IMR-90 (cell line): ENCODE data around the gene RABL2B. TPM values are rescaled to one million over a fixed set of nuclear protein-coding genes. Genes with fewer than 3 reads are reported as not detected.

Experiments used
- ATAC-seq: fragments of 200-7000 bp; cut with Tn5 transposase; 2 replicates; pipeline ENCODE4 v1.9.1; 2020; ENCODE audit warnings: low read depth, mild to moderate bottlenecking, moderate library complexity
- BruUV-seq: library from RNA; stranded (reverse); fragments of 400-500 nt; replicated peaks from 2 replicates; lab custom pipeline; 2021; lab: Mats Ljungman, UMichigan
- CTCF ChIA-PET: fragments of 300-600 bp; formaldehyde crosslinking; extraction: SDS; loops from one replicate; lab custom pipeline; 2021; ENCODE audit warnings: antibody characterized with exemption; lab: Yijun Ruan, JAX
- POLR2A ChIA-PET: fragments of 300-600 bp; sonication (Branson Sonifier 250); formaldehyde crosslinking; loops from one replicate; lab custom pipeline; 2022; ENCODE audit warnings: antibody characterized with exemption; ENCODE audit not compliant: unreplicated experiment; lab: Charles Lee
- DNase-seq: peaks from one replicate; pipeline ENCODE4 v3.0.0; 2013
- H2AFZ ChIP-seq: replicated peaks from 2 replicates; pipeline ENCODE3; 2013; ENCODE audit warnings: low read length, mild to moderate bottlenecking; ENCODE audit not compliant: poor library complexity
- H2AK5ac ChIP-seq: 2 replicates; pipeline ENCODE4 v1.6.1; 2013; ENCODE audit warnings: low read depth, low read length, inconsistent platforms
- H2AK9ac ChIP-seq: replicated peaks from 2 replicates; pipeline ENCODE3; 2013; ENCODE audit warnings: mild to moderate bottlenecking, low read depth, low read length, moderate library complexity; ENCODE audit not compliant: poor library complexity
- H2BK120ac ChIP-seq: 2 replicates; pipeline ENCODE4 v1.6.1; 2013; ENCODE audit warnings: low read depth, low read length, inconsistent platforms
- H2BK15ac ChIP-seq: 3 replicates; pipeline ENCODE4 v1.6.1; 2013; ENCODE audit warnings: low read depth, low read length, inconsistent platforms
- H2BK20ac ChIP-seq: 2 replicates; pipeline ENCODE4 v1.6.1; 2013; ENCODE audit warnings: low read depth, mild to moderate bottlenecking, inconsistent platforms, low read length, moderate library complexity
- H2BK5ac ChIP-seq: 2 replicates; pipeline ENCODE4 v1.6.1; 2013; ENCODE audit warnings: mild to moderate bottlenecking, low read depth, low read length, inconsistent platforms; ENCODE audit not compliant: poor library complexity, severe bottlenecking
- H3K14ac ChIP-seq: replicated peaks from 2 replicates; pipeline ENCODE4 v1.6.1; 2013; ENCODE audit warnings: low read depth, low read length, inconsistent platforms
- H3K18ac ChIP-seq: 2 replicates; pipeline ENCODE4 v1.6.1; 2013; ENCODE audit warnings: low read depth, low read length, control low read depth
- H3K23ac ChIP-seq: 2 replicates; pipeline ENCODE4 v1.6.1; 2013; ENCODE audit warnings: low read depth, low read length, inconsistent platforms
- H3K27ac ChIP-seq: 2 replicates; pipeline ENCODE4 v1.5.1; 2013; ENCODE audit warnings: mild to moderate bottlenecking, control low read depth, low read length; ENCODE audit not compliant: insufficient read depth
- H3K27me3 ChIP-seq: 2 replicates; pipeline ENCODE4 v1.6.1; 2013; ENCODE audit warnings: low read length; ENCODE audit not compliant: control insufficient read depth, insufficient read depth
- H3K36me3 ChIP-seq: 2 replicates; pipeline ENCODE4 v1.6.1; 2013; ENCODE audit warnings: low read length, mixed read lengths; ENCODE audit not compliant: control insufficient read depth, insufficient read depth
- H3K4ac ChIP-seq: 2 replicates; pipeline ENCODE4 v1.6.1; 2013; ENCODE audit warnings: low read depth, low read length, inconsistent platforms
- H3K4me1 ChIP-seq: 2 replicates; pipeline ENCODE4 v1.6.1; 2013; ENCODE audit warnings: low read length, mixed read lengths; ENCODE audit not compliant: control insufficient read depth, insufficient read depth
- H3K4me2 ChIP-seq: 2 replicates; pipeline ENCODE4 v1.6.1; 2013; ENCODE audit warnings: low read depth, mild to moderate bottlenecking, control low read depth, low read length, moderate library complexity
- H3K4me3 ChIP-seq: 2 replicates; pipeline ENCODE4 v1.5.1; 2013; ENCODE audit warnings: low read depth, mild to moderate bottlenecking, control low read depth, low read length, moderate library complexity; ENCODE audit not compliant: insufficient read depth
- H3K56ac ChIP-seq: 2 replicates; pipeline ENCODE4 v1.6.1; 2013; ENCODE audit warnings: low read length, inconsistent platforms; ENCODE audit not compliant: insufficient read depth; ENCODE audit errors: extremely low read depth
- H3K79me1 ChIP-seq, 2 experiments: 2 replicates each; pipeline ENCODE4 v1.6.1; 2013; ENCODE audit warnings: low read length in 2 of 2, inconsistent platforms in 1 of 2, low read depth in 1 of 2
- H3K9ac ChIP-seq: 2 replicates; pipeline ENCODE4 v1.6.1; 2013; ENCODE audit warnings: low read depth, low read length, control low read depth
- H3K9me1 ChIP-seq: 2 replicates; pipeline ENCODE4 v1.6.1; 2013; ENCODE audit warnings: low read length, inconsistent platforms; ENCODE audit not compliant: insufficient read depth
- H3K9me3 ChIP-seq: 2 replicates; pipeline ENCODE4 v1.6.1; 2013; ENCODE audit warnings: low read length; ENCODE audit not compliant: control insufficient read depth, insufficient read depth
- H4K20me1 ChIP-seq: 2 replicates; pipeline ENCODE4 v1.6.1; 2013; ENCODE audit warnings: low read length, inconsistent platforms; ENCODE audit not compliant: insufficient read depth
- H4K5ac ChIP-seq: 2 replicates; pipeline ENCODE4 v1.6.1; 2013; ENCODE audit warnings: mild to moderate bottlenecking, low read depth, low read length, control low read depth
- H4K8ac ChIP-seq, 2 experiments: 2 replicates each; pipeline ENCODE4 v1.6.1; 2013; ENCODE audit warnings: low read depth in 2 of 2, low read length in 2 of 2, control low read depth in 1 of 2, inconsistent platforms in 1 of 2
- H4K91ac ChIP-seq: 2 replicates; pipeline ENCODE4 v1.6.1; 2013; ENCODE audit warnings: low read depth, low read length, inconsistent platforms; ENCODE audit not compliant: insufficient read depth
- BHLHE40 ChIP-seq: fragments of 150-350 bp; IDR thresholded peaks from 2 replicates; pipeline ENCODE4 v1.6.1; 2016; ENCODE audit warnings: mild to moderate bottlenecking, low read depth, low read length
- CEBPB ChIP-seq: IDR thresholded peaks from 2 replicates; pipeline ENCODE4 v1.6.1; 2012; ENCODE audit warnings: low read depth, low read length, improper control_type of control experiment
- CHD1 ChIP-seq: IDR thresholded peaks from 2 replicates; pipeline ENCODE4 v1.6.1; 2012; ENCODE audit warnings: low read depth, low read length, improper control_type of control experiment
- CTCF ChIP-seq: conservative IDR thresholded peaks from 2 replicates; pipeline ENCODE4 v1.5.1; 2012; ENCODE audit warnings: mild to moderate bottlenecking, low read depth, low read length, improper control_type of control experiment
- ELK1 ChIP-seq: fragments of 150-350 bp; IDR thresholded peaks from 2 replicates; pipeline ENCODE4 v1.6.1; 2016; ENCODE audit warnings: low read depth, mild to moderate bottlenecking, low read length, moderate library complexity, borderline replicate concordance
- FOS ChIP-seq: fragments of 150-350 bp; IDR thresholded peaks from 2 replicates; pipeline ENCODE4 v1.6.1; 2016; ENCODE audit warnings: low read depth, low read length
- MAFK ChIP-seq: IDR thresholded peaks from 2 replicates; pipeline ENCODE4 v1.6.1; 2012; ENCODE audit warnings: low read depth, low read length, improper control_type of control experiment
- MAZ ChIP-seq: IDR thresholded peaks from 2 replicates; pipeline ENCODE4 v1.6.1; 2012; ENCODE audit warnings: low read depth, mild to moderate bottlenecking, low read length, improper control_type of control experiment, moderate library complexity, borderline replicate concordance
- MXI1 ChIP-seq: IDR thresholded peaks from 2 replicates; pipeline ENCODE4 v1.6.1; 2012; ENCODE audit warnings: low read depth, mild to moderate bottlenecking, low read length, moderate library complexity, borderline replicate concordance
- NFE2L2 ChIP-seq: fragments of 150-350 bp; IDR thresholded peaks from 2 replicates; pipeline ENCODE4 v1.6.1; 2016; ENCODE audit warnings: low read depth, mild to moderate bottlenecking, low read length
- POLR2A ChIP-seq: IDR thresholded peaks from 2 replicates; pipeline ENCODE4 v1.6.1; 2012; ENCODE audit warnings: mild to moderate bottlenecking, low read depth, low read length
- RAD21 ChIP-seq: IDR thresholded peaks from 2 replicates; pipeline ENCODE4 v1.6.1; 2012; ENCODE audit warnings: low read length, improper control_type of control experiment
- RCOR1 ChIP-seq: IDR thresholded peaks from 2 replicates; pipeline ENCODE4 v1.6.1; 2012; ENCODE audit warnings: mild to moderate bottlenecking, low read length, improper control_type of control experiment; ENCODE audit not compliant: insufficient replicate concordance
- RFX5 ChIP-seq: IDR thresholded peaks from 2 replicates; pipeline ENCODE4 v1.8.0; 2012; ENCODE audit warnings: low read depth, mild to moderate bottlenecking, low read length, moderate library complexity
- SMC3 ChIP-seq: fragments of 150-350 bp; IDR thresholded peaks from 2 replicates; pipeline ENCODE4 v1.6.1; 2016; ENCODE audit warnings: low read depth, mild to moderate bottlenecking, antibody characterized with exemption, low read length, moderate library complexity
- USF2 ChIP-seq: fragments of 150-350 bp; IDR thresholded peaks from 2 replicates; pipeline ENCODE4 v1.6.1; 2017; ENCODE audit warnings: mild to moderate bottlenecking, antibody characterized with exemption, low read length, low read depth
- WGBS, 2 experiments: methylation state at CpG; one replicate each; pipeline versions ENCODE4 v1.1.5 to v1.1.7; 2013; ENCODE audit warnings: missing lambda C conversion rate in 2 of 2; ENCODE audit not compliant: insufficient read length in 1 of 2; ENCODE audit errors: extremely low coverage in 2 of 2; 5-methylcytosine and 5-hydroxymethylcytosine counted together
- dilution Hi-C: fragments of 300-500 bp; cut with HindIII; formaldehyde crosslinking; loops from one replicate; pipeline ENCODE4 v1.14.3; 2018; ENCODE audit warnings: low sequenced_read_pairs; ENCODE audit not compliant: unreplicated experiment
- in situ Hi-C: fragments of 300-500 bp; cut with MboI; formaldehyde crosslinking; loops from 3 replicates; pipeline ENCODE4 v1.14.3; 2019; ENCODE audit warnings: low sequenced_read_pairs, inconsistent platforms, mixed read lengths
- intact Hi-C: fragments of 100-400 bp; cut with micrococcal nuclease; formaldehyde crosslinking; loops from 2 replicates; pipeline ENCODE4 v1.10.0; 2022
- polyA plus RNA-seq, 3 experiments: library from polyadenylated mRNA; depleted of rRNA; stranded (reverse); fragments of >200 nt; gene quantifications; 2 replicates each; pipeline ENCODE4 v1.2.3, GENCODE V29; 2012; ENCODE audit warnings: low replicate concordance in 1 of 3
- total RNA-seq: library from RNA; depleted of rRNA; stranded (reverse); fragments of >200 nt; gene quantifications from 2 replicates; pipeline ENCODE4 v1.2.3, GENCODE V29; 2012

Gene RABL2B
- total and polyA plus RNA-seq, 2 of the 4 experiments (the other 2 are of a cell fraction), result 8.4 to 23.3 TPM

GRCh38 chr22:50719814-50720300 is 63.6 kb downstream of the RABL2B start:
- Histone ChIP-seq H3K27me3 (peaks cover 17% of the 10 kb centered on the region; the same call in 1 of the 2 replicates), H3K18ac (no peak overlapping the region), H3K4ac (no peak overlapping the region), H3K9me1 (no peaks in the 10 kb centered on the region), H3K9ac (no peak overlapping the region), H3K4me3 (no peak overlapping the region), H3K36me3 (peaks cover 6% of the 10 kb centered on the region), H2BK5ac (no peak overlapping the region), H3K23ac (no peak overlapping the region), H2AFZ (no peak overlapping the region), H2BK20ac (no peak overlapping the region), H4K8ac (no peak overlapping the region), H3K56ac (no peak overlapping the region), H3K27ac (no peak overlapping the region), H3K9me3 (no peaks in the 10 kb centered on the region), H3K4me1 (no peaks in the 10 kb centered on the region), H3K79me1 (no peaks in the 10 kb centered on the region), H3K4me2 (no peak overlapping the region), H3K14ac (no peak overlapping the region), H2AK9ac (no peak overlapping the region), H4K20me1 (no peaks in the 10 kb centered on the region; the same call in 1 of the 2 replicates), H2AK5ac (no peak overlapping the region), H4K91ac (no peak overlapping the region), H2BK15ac (no peak overlapping the region), H4K5ac (no peak overlapping the region), H2BK120ac (no peak overlapping the region)
- POLR2A ChIA-PET, result no interaction called here
- dilution Hi-C loops, result no loop called here
- in situ Hi-C loops, result no loop called here
- no TSS peak for BruUV-seq
- 63% methylated on average over 1 of the region's 40 CpGs; no CpG with 5 or more reads in 1 of the 2 experiments for WGBS, 2 experiments
- no peak for TF ChIP-seq CHD1
- no peak for TF ChIP-seq MAFK
- no peak for TF ChIP-seq NFE2L2
- no peak for TF ChIP-seq ELK1
- no peak for TF ChIP-seq SMC3
- TF ChIP-seq RFX5, result no peak
- TF ChIP-seq MAZ, result no peak
- no peak for TF ChIP-seq MXI1
- no peak for TF ChIP-seq POLR2A
- TF ChIP-seq FOS, result no peak
- no peak for TF ChIP-seq BHLHE40
- no peak for TF ChIP-seq CEBPB
- no peak for TF ChIP-seq CTCF
- TF ChIP-seq RAD21, result no peak
- no peak for TF ChIP-seq USF2
- no peak for TF ChIP-seq RCOR1
- CTCF ChIA-PET, result no interaction called here
- peak; percentile 19; the same call in 1 of the 2 replicates for ATAC-seq
- intact Hi-C loops, result no loop called here
- no peak for DNase-seq
